GM12878 (cell line): ENCODE measurements around the gene OGA.

Experiments
- ATF2 ChIP-seq: IDR thresholded peaks from 2 replicates; pipeline ENCODE4 v1.6.1; 2012; ENCODE audit warnings: low read length, inconsistent platforms
- CTCF ChIP-seq, 3 experiments: IDR thresholded peaks in 2 of 3; conservative IDR thresholded peaks in 1 of 3; 2 replicates each; pipeline ENCODE4 v1.5.1; 2011; ENCODE audit warnings: low read depth in 3 of 3, low read length in 3 of 3, mild to moderate bottlenecking in 3 of 3, control low read depth in 2 of 3, moderate library complexity in 2 of 3, inconsistent platforms in 1 of 3, mixed read lengths in 1 of 3; ENCODE audit not compliant: control insufficient read depth in 2 of 3, insufficient read depth in 1 of 3; ENCODE audit errors: extremely low read depth in 1 of 3
- ELK1 ChIP-seq: IDR thresholded peaks from 2 replicates; pipeline ENCODE4 v1.6.1; 2012; ENCODE audit warnings: low read depth, low read length, improper control_type of control experiment
- ESRRA ChIP-seq: IDR thresholded peaks from 2 replicates; pipeline ENCODE4 v1.6.1; 2012; ENCODE audit warnings: mild to moderate bottlenecking, low read length, improper control_type of control experiment
- EZH2 ChIP-seq: IDR thresholded peaks from 2 replicates; pipeline ENCODE4 v1.6.1; 2012; ENCODE audit warnings: low read depth, mild to moderate bottlenecking, control low read depth, inconsistent platforms, low read length, borderline replicate concordance; ENCODE audit not compliant: control insufficient read depth
- MAX ChIP-seq: IDR thresholded peaks from 2 replicates; pipeline ENCODE4 v1.6.1; 2012; ENCODE audit warnings: low read depth, low read length, improper control_type of control experiment
- REST ChIP-seq: IDR thresholded peaks from 2 replicates; pipeline ENCODE4 v1.6.1; 2012; ENCODE audit warnings: mild to moderate bottlenecking, low read depth, low read length
- SUZ12 ChIP-seq: fragments of 200-600 bp; sonication (generic); IDR thresholded peaks from one replicate; pipeline ENCODE4 v1.6.1; 2018; ENCODE audit warnings: antibody characterized with exemption, mild to moderate bottlenecking; ENCODE audit not compliant: unreplicated experiment

GRCh38 chr10:101759309-101760247 is 58.7 kb downstream of the OGA start:
- TF ChIP-seq CTCF (IDR thresholded peaks at IDR 0.05 in 2 of 3, conservative IDR thresholded peaks at IDR 0.05 in 1 of 3; ENCODE audit: control insufficient read depth in 2 of 3, extremely low read depth in 1 of 3, insufficient read depth in 1 of 3, low read depth in 3 of 3, low read length in 3 of 3) (no peak), EZH2 (no peak), ESRRA (no peak), ELK1 (no peak), MAX (no peak), ATF2 (no peak), SUZ12 (no peak), REST (no peak)
